PC-9 (cell line): ENCODE results near the gene KRTAP4-11.

Source experiments
- CTCF ChIP-seq: fragments of 200-600 bp; sonication (generic); conservative IDR thresholded peaks from 2 replicates; pipeline ENCODE4 v1.6.1; 2017; ENCODE audit warnings: mixed run types, antibody characterized with exemption, mild to moderate bottlenecking, moderate library complexity
- EZH2 ChIP-seq: fragments of 200-600 bp; sonication (generic); IDR thresholded peaks from 2 replicates; pipeline ENCODE4 v1.8.0; 2017; ENCODE audit warnings: antibody characterized with exemption, low read depth

DNA sequence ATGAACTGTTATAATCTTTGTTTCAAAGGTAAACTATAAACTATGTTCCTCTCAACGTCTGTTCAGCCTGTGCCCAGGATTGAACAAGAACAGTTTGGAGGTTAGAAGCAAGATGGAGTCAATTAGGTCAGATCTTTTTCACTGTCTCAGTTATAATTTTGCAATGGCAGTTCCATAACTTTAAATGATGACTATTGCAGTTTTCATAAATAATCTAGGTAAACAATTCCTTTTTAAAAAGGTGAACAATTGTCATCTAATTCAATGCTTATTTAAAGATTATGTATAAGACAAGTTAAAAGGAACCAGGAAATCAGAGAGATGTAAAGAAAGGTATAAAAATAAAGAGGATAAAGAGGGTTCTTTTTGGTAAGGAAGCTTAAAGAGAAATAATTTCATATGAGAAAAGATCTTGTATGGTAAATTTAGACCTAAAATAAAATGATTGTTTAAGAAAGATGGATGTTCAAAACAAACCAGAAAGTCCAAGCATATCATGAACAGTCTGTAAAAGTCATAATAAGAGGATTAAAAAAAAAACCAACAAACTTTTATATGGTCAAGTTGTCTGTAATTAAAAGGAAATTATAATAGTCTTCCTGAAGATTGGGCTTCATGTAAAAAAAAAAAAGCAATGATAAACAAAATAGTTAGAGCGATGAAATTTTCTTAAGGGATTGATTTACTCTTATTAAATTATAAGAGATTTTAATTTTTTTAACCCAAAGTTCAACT is 6.9 kb downstream of the KRTAP4-11 start:
- TF ChIP-seq EZH2 = no peak
- TF ChIP-seq CTCF = no peak
